WTC11 (cell line): ENCODE data around the gene HSPA12A. TPM values are rescaled to one million over a fixed set of nuclear protein-coding genes. Genes with fewer than 3 reads are reported as not detected.

Source experiments
- ATAC-seq: fragments of 200-7000 bp; cut with Tn5 transposase; 2 replicates; pipeline ENCODE4 v1.10.0; 2021; ENCODE audit warnings: mild to moderate bottlenecking, moderate library complexity
- CTCF ChIA-PET: fragments of 300-600 bp; sonication (Branson Sonifier 250); formaldehyde crosslinking; loops from one replicate; lab custom pipeline; 2021; ENCODE audit warnings: antibody characterized with exemption; lab: Charles Lee
- POLR2A ChIA-PET: fragments of 350-600 bp; sonication (Branson Sonifier 250); formaldehyde crosslinking; loops from one replicate; lab custom pipeline; 2021; ENCODE audit warnings: antibody characterized with exemption; lab: Charles Lee
- DNase-seq: peaks from one replicate; pipeline ENCODE4 v3.0.0; 2021; ENCODE audit warnings: low spot score
- H3K27ac Mint-ChIP-seq: 2 replicates; pipeline ENCODE4 v1.8.0; 2021; ENCODE audit warnings: mixed read lengths
- H3K27me3 Mint-ChIP-seq: 2 replicates; pipeline ENCODE4 v1.8.0; 2021; ENCODE audit warnings: low read depth, mild to moderate bottlenecking, moderate library complexity, mixed read lengths
- H3K36me3 Mint-ChIP-seq: 2 replicates; pipeline ENCODE4 v1.8.0; 2021; ENCODE audit warnings: mixed read lengths
- H3K4me1 Mint-ChIP-seq: 2 replicates; pipeline ENCODE4 v1.8.0; 2022; ENCODE audit warnings: mixed read lengths
- H3K4me3 Mint-ChIP-seq: 2 replicates; pipeline ENCODE4 v1.8.0; 2021; ENCODE audit warnings: mild to moderate bottlenecking, moderate library complexity, mixed read lengths
- H3K9me3 Mint-ChIP-seq: 2 replicates; pipeline ENCODE4 v1.8.0; 2021; ENCODE audit warnings: mixed read lengths
- FOXJ3 ChIP-seq: sonication (generic); formaldehyde crosslinking; IDR thresholded peaks from 2 replicates; pipeline ENCODE4 v1.9.0; 2021; ENCODE audit warnings: missing genetic modification reagents, mild to moderate bottlenecking, borderline replicate concordance
- FOXP1 ChIP-seq: sonication (generic); formaldehyde crosslinking; IDR thresholded peaks from 2 replicates; pipeline ENCODE4 v1.8.0; 2022; ENCODE audit warnings: missing genetic modification reagents, mild to moderate bottlenecking, moderate library complexity, borderline replicate concordance
- FOXP4 ChIP-seq: sonication (generic); formaldehyde crosslinking; IDR thresholded peaks from 2 replicates; pipeline ENCODE4 v1.8.0; 2022; ENCODE audit warnings: mild to moderate bottlenecking, missing genetic modification reagents
- GABPB1 ChIP-seq: sonication (generic); formaldehyde crosslinking; IDR thresholded peaks from 2 replicates; pipeline ENCODE4 v1.8.1; 2023; ENCODE audit warnings: mild to moderate bottlenecking, missing genetic modification reagents
- GRHL2 ChIP-seq: fragments of 250-450 bp; sonication (Bioruptor Pico); IDR thresholded peaks from 2 replicates; pipeline ENCODE4 v1.8.0; 2022; ENCODE audit warnings: mild to moderate bottlenecking, moderate library complexity; ENCODE audit not compliant: insufficient replicate concordance, severe bottlenecking
- GTF2I ChIP-seq: fragments of 250-450 bp; sonication (Bioruptor Pico); conservative IDR thresholded peaks from 2 replicates; pipeline ENCODE4 v1.4.0; 2021; ENCODE audit warnings: mild to moderate bottlenecking
- HMGA2 ChIP-seq: fragments of 250-450 bp; sonication (Bioruptor Pico); IDR thresholded peaks from 2 replicates; pipeline ENCODE4 v1.4.0; 2021; ENCODE audit warnings: mild to moderate bottlenecking, moderate library complexity
- NFE2L1 ChIP-seq: sonication (generic); formaldehyde crosslinking; IDR thresholded peaks from 2 replicates; pipeline ENCODE4 v1.8.1; 2023; ENCODE audit warnings: missing genetic modification reagents
- NFYB ChIP-seq: sonication (generic); formaldehyde crosslinking; conservative IDR thresholded peaks from 2 replicates; pipeline ENCODE4 v1.8.0; 2022; ENCODE audit warnings: low read depth, missing genetic modification reagents
- NR1H2 ChIP-seq: sonication (generic); formaldehyde crosslinking; IDR thresholded peaks from 2 replicates; pipeline ENCODE4 v1.9.0; 2021; ENCODE audit warnings: mild to moderate bottlenecking, moderate library complexity, missing genetic modification reagents
- STAT6 ChIP-seq: sonication (generic); formaldehyde crosslinking; conservative IDR thresholded peaks from 2 replicates; pipeline ENCODE4 v1.8.1; 2023; ENCODE audit warnings: mild to moderate bottlenecking, low read depth, missing genetic modification reagents, moderate library complexity
- TEAD1 ChIP-seq: sonication (generic); formaldehyde crosslinking; IDR thresholded peaks from 2 replicates; pipeline ENCODE4 v1.8.0; 2022; ENCODE audit warnings: mild to moderate bottlenecking, missing genetic modification reagents
- ZNF121 ChIP-seq: sonication (generic); formaldehyde crosslinking; IDR thresholded peaks from 2 replicates; pipeline ENCODE4 v1.8.0; 2023; ENCODE audit warnings: missing genetic modification reagents
- ZNF138 ChIP-seq: sonication (generic); formaldehyde crosslinking; conservative IDR thresholded peaks from 2 replicates; pipeline ENCODE4 v1.8.1; 2022; ENCODE audit warnings: mild to moderate bottlenecking, moderate library complexity, missing genetic modification reagents
- ZNF219 ChIP-seq: sonication (generic); formaldehyde crosslinking; IDR thresholded peaks from 2 replicates; pipeline ENCODE4 v1.8.0; 2023; ENCODE audit warnings: missing genetic modification reagents, mild to moderate bottlenecking, borderline replicate concordance
- ZNF423 ChIP-seq: fragments of 250-450 bp; sonication (Bioruptor Pico); IDR thresholded peaks from 2 replicates; pipeline ENCODE4 v2.1.2; 2022; ENCODE audit warnings: mild to moderate bottlenecking, moderate library complexity
- total RNA-seq: library from RNA; stranded (reverse); gene quantifications from 3 replicates; pipeline ENCODE4 v1.2.3, GENCODE V29; 2021
- TF ChIP-seq, protein P1 (sequence below): fragments of 250-450 bp; sonication (Bioruptor Pico); IDR thresholded peaks from 2 replicates; pipeline ENCODE4 v1.9.0; 2021; ENCODE audit warnings: mild to moderate bottlenecking
- TF ChIP-seq, protein P2 (sequence below): sonication (generic); formaldehyde crosslinking; IDR thresholded peaks from 2 replicates; pipeline ENCODE4 v1.8.1; 2022; ENCODE audit warnings: mild to moderate bottlenecking, missing genetic modification reagents, moderate library complexity, borderline replicate concordance
- TF ChIP-seq, protein P3 (sequence below): fragments of 250-450 bp; sonication (Bioruptor Pico); IDR thresholded peaks from 2 replicates; pipeline ENCODE4 v1.9.0; 2021; ENCODE audit warnings: mild to moderate bottlenecking
- TF ChIP-seq, protein P4 (sequence below): sonication (generic); formaldehyde crosslinking; IDR thresholded peaks from 2 replicates; pipeline ENCODE4 v1.8.0; 2022; ENCODE audit warnings: mild to moderate bottlenecking, missing genetic modification reagents

The HSPA12A gene
- total RNA-seq, 1 experiment from 2014 or later, result 7.2 TPM

DNA sequence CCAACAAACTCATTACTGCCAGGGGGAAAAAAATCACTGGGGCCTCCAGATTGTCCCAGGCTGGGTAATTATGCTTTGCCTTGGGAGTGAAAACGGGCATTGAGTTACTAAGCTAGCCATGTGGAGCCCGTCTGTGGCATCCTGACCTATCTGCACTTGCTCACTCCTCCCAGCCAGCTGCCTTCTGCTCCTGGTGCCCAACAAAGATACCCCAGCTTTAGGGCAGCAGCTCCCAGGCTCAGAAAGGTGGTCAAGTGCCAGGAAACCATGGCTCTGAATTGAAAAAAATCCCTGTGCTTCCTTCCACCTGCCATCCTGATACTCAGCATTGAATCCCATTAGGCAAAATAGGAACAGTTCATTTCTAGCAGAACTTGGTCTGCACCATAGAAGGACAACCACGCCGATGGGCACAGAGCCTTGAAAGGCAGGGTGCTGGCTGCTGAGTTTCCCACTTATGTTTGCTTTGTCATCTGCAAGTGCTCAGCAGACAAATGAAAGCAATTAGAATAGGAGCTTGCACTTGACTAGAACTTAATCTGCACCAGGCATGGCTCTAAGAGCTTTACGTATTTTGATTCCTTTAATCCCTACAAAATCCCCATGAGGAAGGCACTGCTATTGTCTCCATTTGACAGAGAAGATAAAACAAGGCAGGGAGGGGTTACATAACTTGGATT lies 42.8 kb downstream of the HSPA12A start (continued):
- no peak for TF ChIP-seq FOXP4 (CRISPR knock-in tag)
- no peak for TF ChIP-seq ZNF423 (CRISPR knock-in tag)
- no peak for TF ChIP-seq ZNF138 (CRISPR knock-in tag)
- TF ChIP-seq TEAD1 (CRISPR knock-in tag), result no peak

- peaks cover 11% of the 10 kb centered on the region for H3K4me1 Mint-ChIP-seq
- POLR2A ChIA-PET, result no interaction called here
- CTCF ChIA-PET, result interaction anchor here (1.7 to 3.8 kb wide), 2 partner anchors 8 to 17 kb away, joined by 4 to 19 read pairs; no protein-coding TSS in a partner anchor
- H3K9me3 Mint-ChIP-seq, result no peaks in the 10 kb centered on the region; the same call in 1 of the 2 replicates
- no peaks in the 10 kb centered on the region for H3K36me3 Mint-ChIP-seq
- H3K27me3 Mint-ChIP-seq, result no peaks in the 10 kb centered on the region
- no peak overlapping the region for H3K4me3 Mint-ChIP-seq
- no peak for ATAC-seq
- TF ChIP-seq NFYB (CRISPR knock-in tag) (no peak), FOXP1 (CRISPR knock-in tag) (no peak)
- TF ChIP-seq, protein P1, sequence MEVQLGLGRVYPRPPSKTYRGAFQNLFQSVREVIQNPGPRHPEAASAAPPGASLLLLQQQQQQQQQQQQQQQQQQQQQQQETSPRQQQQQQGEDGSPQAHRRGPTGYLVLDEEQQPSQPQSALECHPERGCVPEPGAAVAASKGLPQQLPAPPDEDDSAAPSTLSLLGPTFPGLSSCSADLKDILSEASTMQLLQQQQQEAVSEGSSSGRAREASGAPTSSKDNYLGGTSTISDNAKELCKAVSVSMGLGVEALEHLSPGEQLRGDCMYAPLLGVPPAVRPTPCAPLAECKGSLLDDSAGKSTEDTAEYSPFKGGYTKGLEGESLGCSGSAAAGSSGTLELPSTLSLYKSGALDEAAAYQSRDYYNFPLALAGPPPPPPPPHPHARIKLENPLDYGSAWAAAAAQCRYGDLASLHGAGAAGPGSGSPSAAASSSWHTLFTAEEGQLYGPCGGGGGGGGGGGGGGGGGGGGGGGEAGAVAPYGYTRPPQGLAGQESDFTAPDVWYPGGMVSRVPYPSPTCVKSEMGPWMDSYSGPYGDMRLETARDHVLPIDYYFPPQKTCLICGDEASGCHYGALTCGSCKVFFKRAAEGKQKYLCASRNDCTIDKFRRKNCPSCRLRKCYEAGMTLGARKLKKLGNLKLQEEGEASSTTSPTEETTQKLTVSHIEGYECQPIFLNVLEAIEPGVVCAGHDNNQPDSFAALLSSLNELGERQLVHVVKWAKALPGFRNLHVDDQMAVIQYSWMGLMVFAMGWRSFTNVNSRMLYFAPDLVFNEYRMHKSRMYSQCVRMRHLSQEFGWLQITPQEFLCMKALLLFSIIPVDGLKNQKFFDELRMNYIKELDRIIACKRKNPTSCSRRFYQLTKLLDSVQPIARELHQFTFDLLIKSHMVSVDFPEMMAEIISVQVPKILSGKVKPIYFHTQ (CRISPR knock-in tag), result no peak
- TF ChIP-seq, protein P2, sequence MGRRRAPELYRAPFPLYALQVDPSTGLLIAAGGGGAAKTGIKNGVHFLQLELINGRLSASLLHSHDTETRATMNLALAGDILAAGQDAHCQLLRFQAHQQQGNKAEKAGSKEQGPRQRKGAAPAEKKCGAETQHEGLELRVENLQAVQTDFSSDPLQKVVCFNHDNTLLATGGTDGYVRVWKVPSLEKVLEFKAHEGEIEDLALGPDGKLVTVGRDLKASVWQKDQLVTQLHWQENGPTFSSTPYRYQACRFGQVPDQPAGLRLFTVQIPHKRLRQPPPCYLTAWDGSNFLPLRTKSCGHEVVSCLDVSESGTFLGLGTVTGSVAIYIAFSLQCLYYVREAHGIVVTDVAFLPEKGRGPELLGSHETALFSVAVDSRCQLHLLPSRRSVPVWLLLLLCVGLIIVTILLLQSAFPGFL (CRISPR knock-in tag), result no peak
- TF ChIP-seq, all 79 proteins: peak for 0
- no peak overlapping the region for H3K27ac Mint-ChIP-seq
- no peak for DNase-seq
These were observed 43.3 kb downstream of the HSPA12A start for GRCh38 chr10:116699049-116699448.

DNA sequence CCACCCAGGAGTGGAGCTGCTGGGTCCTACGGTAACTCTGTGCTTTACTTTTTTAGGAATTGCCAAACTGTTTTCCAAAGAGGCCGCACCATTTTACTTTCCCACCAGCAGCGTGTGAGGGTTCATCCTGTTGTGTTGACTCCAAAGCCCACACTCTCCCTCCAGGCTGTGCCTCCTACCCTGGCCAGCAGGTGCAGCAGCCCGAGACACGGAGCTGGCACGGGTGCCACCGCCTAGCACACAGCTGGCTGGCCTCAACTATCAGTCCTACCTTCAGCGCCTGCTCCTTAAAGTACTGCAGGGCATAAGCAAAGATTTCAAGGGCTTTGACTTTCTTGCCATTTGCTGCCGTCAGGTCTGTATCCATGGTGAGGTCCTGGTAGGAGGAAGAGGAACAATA lies 44.0 kb downstream of the HSPA12A start:
- H3K27ac Mint-ChIP-seq, result no peak overlapping the region
- H3K36me3 Mint-ChIP-seq, result no peaks in the 10 kb centered on the region
- ATAC-seq (no peak), DNase-seq (no peak)
- H3K4me1 Mint-ChIP-seq, result peaks cover 18% of the 10 kb centered on the region
- ChIA-PET POLR2A (no interaction called here), CTCF (interaction anchor here (0.5 to 1.7 kb wide), 2 partner anchors 16 to 43 kb away, joined by 4 to 5 read pairs; no protein-coding TSS in a partner anchor)
- TF ChIP-seq NR1H2 (CRISPR knock-in tag), result no peak
- H3K27me3 Mint-ChIP-seq, result no peaks in the 10 kb centered on the region
- no peaks in the 10 kb centered on the region; the same call in 1 of the 2 replicates for H3K9me3 Mint-ChIP-seq
- H3K4me3 Mint-ChIP-seq, result no peak overlapping the region

- CTCF ChIA-PET, result no interaction called here
- peaks cover 22% of the 10 kb centered on the region for H3K4me1 Mint-ChIP-seq
- POLR2A ChIA-PET, result no interaction called here
- ATAC-seq, result no peak
- no peaks in the 10 kb centered on the region; the same call in 1 of the 2 replicates for H3K9me3 Mint-ChIP-seq
- H3K4me3 Mint-ChIP-seq, result no peak overlapping the region
- no peak for DNase-seq
- no peaks in the 10 kb centered on the region for H3K36me3 Mint-ChIP-seq
- H3K27me3 Mint-ChIP-seq, result no peaks in the 10 kb centered on the region
- H3K27ac Mint-ChIP-seq, result no peak overlapping the region
- TF ChIP-seq NFE2L1 (CRISPR knock-in tag) (no peak), ZNF219 (no peak), GRHL2 (CRISPR knock-in tag) (no peak), GABPB1 (CRISPR knock-in tag) (no peak), TEAD1 (CRISPR knock-in tag) (no peak), FOXJ3 (CRISPR knock-in tag) (no peak), GTF2I (CRISPR knock-in tag) (no peak), STAT6 (CRISPR knock-in tag) (no peak), ZNF121 (CRISPR knock-in tag) (no peak), HMGA2 (CRISPR knock-in tag) (no peak)
- TF ChIP-seq, protein P3, sequence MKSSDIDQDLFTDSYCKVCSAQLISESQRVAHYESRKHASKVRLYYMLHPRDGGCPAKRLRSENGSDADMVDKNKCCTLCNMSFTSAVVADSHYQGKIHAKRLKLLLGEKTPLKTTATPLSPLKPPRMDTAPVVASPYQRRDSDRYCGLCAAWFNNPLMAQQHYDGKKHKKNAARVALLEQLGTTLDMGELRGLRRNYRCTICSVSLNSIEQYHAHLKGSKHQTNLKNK, result no peak
- TF ChIP-seq, protein P4, sequence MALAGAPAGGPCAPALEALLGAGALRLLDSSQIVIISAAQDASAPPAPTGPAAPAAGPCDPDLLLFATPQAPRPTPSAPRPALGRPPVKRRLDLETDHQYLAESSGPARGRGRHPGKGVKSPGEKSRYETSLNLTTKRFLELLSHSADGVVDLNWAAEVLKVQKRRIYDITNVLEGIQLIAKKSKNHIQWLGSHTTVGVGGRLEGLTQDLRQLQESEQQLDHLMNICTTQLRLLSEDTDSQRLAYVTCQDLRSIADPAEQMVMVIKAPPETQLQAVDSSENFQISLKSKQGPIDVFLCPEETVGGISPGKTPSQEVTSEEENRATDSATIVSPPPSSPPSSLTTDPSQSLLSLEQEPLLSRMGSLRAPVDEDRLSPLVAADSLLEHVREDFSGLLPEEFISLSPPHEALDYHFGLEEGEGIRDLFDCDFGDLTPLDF (CRISPR knock-in tag), result no peak
These were observed 44.5 kb downstream of the HSPA12A start for GRCh38 chr10:116697816-116698215.
